Heart left ventricle (tissue), 16 donors: Measurements from ENCODE around the gene FARP1. TPM values are rescaled to one million over a fixed set of nuclear protein-coding genes. Genes with fewer than 3 reads are reported as not detected.

Experiments
- ATAC-seq, 4 donors: fragments of 200-7000 bp; cut with Tn5 transposase; one replicate each; pipeline ENCODE4 v1.9.1; 2020 to 2022; ENCODE audit warnings: moderate library complexity in 4 of 4, mild to moderate bottlenecking in 3 of 4, moderate number of reproducible peaks in 1 of 4
- DNase-seq, 5 donors: peaks; one replicate each; pipeline ENCODE4 v3.0.0-alpha.2; 2020
- H3K27ac ChIP-seq, 12 donors: fragments of 200-600 bp; sonication (generic) in 4 of 12; one replicate each; pipeline versions ENCODE4 v1.5.0 to v1.8.0; 2016 to 2022; ENCODE audit warnings: mild to moderate bottlenecking in 2 of 12
- H3K27me3 ChIP-seq, 9 donors: fragments of 200-600 bp; sonication (generic) in 2 of 9; one replicate each; pipeline versions ENCODE4 v1.5.1 to v1.8.0; 2016 to 2022; ENCODE audit warnings: mild to moderate bottlenecking in 3 of 9
- H3K36me3 ChIP-seq, 9 donors: fragments of 200-600 bp; sonication (generic) in 2 of 9; one replicate each; pipeline versions ENCODE4 v1.5.0 to v1.8.0; 2018 to 2022; ENCODE audit warnings: mild to moderate bottlenecking in 2 of 9
- H3K4me1 ChIP-seq, 12 donors: fragments of 200-600 bp; sonication (generic) in 4 of 12; one replicate each; pipeline versions ENCODE4 v1.5.0 to v1.8.0; 2016 to 2022; ENCODE audit warnings: mild to moderate bottlenecking in 3 of 12
- H3K4me3 ChIP-seq, 12 donors: fragments of 200-600 bp; sonication (generic) in 4 of 12; one replicate each; pipeline versions ENCODE4 v1.5.0 to v1.8.0; 2017 to 2022; ENCODE audit warnings: mild to moderate bottlenecking in 9 of 12, moderate library complexity in 4 of 12
- H3K9me3 ChIP-seq, 12 donors: fragments of 200-600 bp; sonication (generic) in 4 of 12; one replicate each; pipeline versions ENCODE4 v1.5.0 to v1.8.0; 2016 to 2022; ENCODE audit warnings: mild to moderate bottlenecking in 1 of 12
- POLR2A ChIP-seq, 2 donors: fragments of 450-650 bp; IDR thresholded peaks; one replicate each; pipeline ENCODE4 v1.6.1; 2017; ENCODE audit warnings: antibody characterized with exemption in 2 of 2, mild to moderate bottlenecking in 2 of 2, moderate library complexity in 2 of 2
- WGBS, 4 donors: extraction: QIAGEN DNeasy Blood & Tissue Kit in 2 of 4; methylation state at CpG; one replicate each; pipeline versions ENCODE4 v1.1.5 to v1.1.7; 2013 to 2018; 5-methylcytosine and 5-hydroxymethylcytosine counted together
- intact Hi-C, 10 donors: fragments of 100-400 bp; cut with DNase I; formaldehyde crosslinking; loops; one replicate each; pipeline versions ENCODE4 v1.11.1 to v1.14.2; 2022
- polyA plus RNA-seq, 2 donors: library from polyadenylated mRNA; stranded (reverse); fragments of 200-250 nt; gene quantifications; one replicate each; pipeline ENCODE4 v1.2.3, GENCODE V29; 2013
- total RNA-seq, 9 donors: library from RNA; depleted of rRNA in 2 of 9; stranded (reverse); fragments of >200 nt in 2 of 9; fragmentation: NEBNext Ultra II Directional in 3 of 9; extraction: Animal tissue kit (Norgen Biotek cat#: 25700) in 3 of 9; gene quantifications; one replicate each; pipeline versions ENCODE4 v1.1.0 to v1.2.4, GENCODE V29; 2016 to 2023
- TF ChIP-seq, protein P1 (sequence below), 12 donors: fragments of 200-600 bp; sonication (generic) in 4 of 12; IDR thresholded peaks; one replicate each; pipeline versions ENCODE4 v1.5.0 to v1.8.0; 2018 to 2022; ENCODE audit warnings: antibody characterized with exemption in 12 of 12, mild to moderate bottlenecking in 5 of 12
- donor health status: ischemic (EF 13 %, LVEDD 7.1; RV severe dilation, severe dysfunction).
- donor health status: healthy with polysubstance abuse.
- donor health status: DM: no; HTN: yes; CAD: no.
- donor health status: DM: no; HTN: no; CAD: no.
- donor health status: ischemic (EF 25% LVEDD 6.9; RV normal size, moderate dysfunction).
- donor health status: ischemic (EF 25% LVEDD 5.7; RV mildly dilated, moderate dysfunction).
- donor health status: healthy.
- donor health status: DM: yes; HTN: yes; CAD: no.
- donor health status: ischemic (EF 35%, LVEDD 5.7; RV mildly dilated, moderate dysfunction).
- donor health status: nonischemic (EF 11% LVEDD 7.7; RV severe dilation, severe dysfunction).
- donor health status: DM: yes; HTN: yes; CAD: no.
- donor health status: PGD.
- donor health status: ischemic (EF 29% LVEDD 5.4; RV normal size, mild dysfunction).
- donor health status: nonischemic (EF 23%, LVEDD 6.1; RV moderate dilation, normal function).

FARP1 gene
- total and polyA plus RNA-seq, 11 donors = 7.7 to 51.8 (median 22.3) TPM

DNA sequence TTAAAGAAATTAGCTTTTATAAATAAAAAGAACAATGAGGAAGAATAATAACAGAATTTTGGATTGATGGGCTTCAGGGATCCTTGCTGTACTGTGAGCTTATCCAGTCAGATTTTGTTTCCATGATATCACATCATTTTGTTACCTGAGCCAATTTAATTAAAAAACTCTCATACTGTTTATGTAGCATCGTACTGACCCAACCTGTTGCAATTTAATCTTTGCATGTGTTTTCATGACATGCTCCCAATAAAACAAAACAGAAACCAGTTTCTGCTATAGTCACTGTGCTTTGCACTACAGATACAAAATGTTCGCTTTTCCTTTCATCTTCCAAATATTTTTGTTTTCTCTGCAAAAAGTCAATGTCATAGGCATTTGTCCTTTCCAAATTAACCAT is 143.9 kb downstream of the FARP1 start:
- TF ChIP-seq, protein P1, sequence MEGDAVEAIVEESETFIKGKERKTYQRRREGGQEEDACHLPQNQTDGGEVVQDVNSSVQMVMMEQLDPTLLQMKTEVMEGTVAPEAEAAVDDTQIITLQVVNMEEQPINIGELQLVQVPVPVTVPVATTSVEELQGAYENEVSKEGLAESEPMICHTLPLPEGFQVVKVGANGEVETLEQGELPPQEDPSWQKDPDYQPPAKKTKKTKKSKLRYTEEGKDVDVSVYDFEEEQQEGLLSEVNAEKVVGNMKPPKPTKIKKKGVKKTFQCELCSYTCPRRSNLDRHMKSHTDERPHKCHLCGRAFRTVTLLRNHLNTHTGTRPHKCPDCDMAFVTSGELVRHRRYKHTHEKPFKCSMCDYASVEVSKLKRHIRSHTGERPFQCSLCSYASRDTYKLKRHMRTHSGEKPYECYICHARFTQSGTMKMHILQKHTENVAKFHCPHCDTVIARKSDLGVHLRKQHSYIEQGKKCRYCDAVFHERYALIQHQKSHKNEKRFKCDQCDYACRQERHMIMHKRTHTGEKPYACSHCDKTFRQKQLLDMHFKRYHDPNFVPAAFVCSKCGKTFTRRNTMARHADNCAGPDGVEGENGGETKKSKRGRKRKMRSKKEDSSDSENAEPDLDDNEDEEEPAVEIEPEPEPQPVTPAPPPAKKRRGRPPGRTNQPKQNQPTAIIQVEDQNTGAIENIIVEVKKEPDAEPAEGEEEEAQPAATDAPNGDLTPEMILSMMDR (IDR thresholded peaks at IDR 0.05) = no peak
- TF ChIP-seq POLR2A (IDR thresholded peaks at IDR 0.05) = no peak
- Histone ChIP-seq H3K27ac (no peak overlapping the region), H3K27me3 (no peaks in the 10 kb centered on the region), H3K36me3 (no peaks in the 10 kb centered on the region), H3K4me3 (no peak overlapping the region), H3K4me1 (peaks cover 0 to 13% (median 0%) of the 10 kb centered on the region in 12 donors), H3K9me3 (no peaks in the 10 kb centered on the region)
- intact Hi-C loops = no loop called here
- ATAC-seq (no peak), DNase-seq (no peak)
- WGBS, 4 donors = 85 to 96% (median 92%) methylated on average over 2 of the region's 2 CpGs

DNA sequence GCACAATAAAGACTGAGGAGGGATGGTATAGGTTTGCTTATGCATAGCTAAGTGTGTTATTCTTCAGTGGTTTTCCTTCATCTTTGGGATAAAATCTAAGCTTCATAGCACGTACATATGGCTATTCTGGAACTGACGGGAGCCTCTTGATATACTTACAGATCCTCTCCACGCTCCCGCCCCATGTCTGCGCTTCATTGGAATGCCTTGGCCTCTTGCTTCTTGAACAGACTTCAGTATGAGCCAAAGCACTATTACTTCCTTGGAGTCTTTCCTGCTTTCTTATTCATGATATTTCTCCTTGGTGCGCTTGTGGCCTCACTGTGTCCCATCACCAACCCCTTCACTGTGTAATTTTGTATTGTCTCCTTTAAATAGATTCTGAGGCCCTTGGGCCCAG is 145.3 kb downstream of the FARP1 start:
- no peak overlapping the region for H3K4me3 ChIP-seq
- no peaks in the 10 kb centered on the region for H3K9me3 ChIP-seq
- DNase-seq = no peak
- no peaks in the 10 kb centered on the region for H3K27me3 ChIP-seq
- TF ChIP-seq, protein P1 (IDR thresholded peaks at IDR 0.05) = no peak
- TF ChIP-seq POLR2A (IDR thresholded peaks at IDR 0.05) = no peak
- no peak for ATAC-seq
- intact Hi-C loops = no loop called here
- H3K27ac ChIP-seq = no peak overlapping the region
- H3K36me3 ChIP-seq = no peaks in the 10 kb centered on the region
- peaks cover 0 to 13% (median 0%) of the 10 kb centered on the region in 12 donors for H3K4me1 ChIP-seq
- WGBS, 4 donors = 93 to 97% (median 96%) methylated on average over 6 of the region's 6 CpGs

DNA sequence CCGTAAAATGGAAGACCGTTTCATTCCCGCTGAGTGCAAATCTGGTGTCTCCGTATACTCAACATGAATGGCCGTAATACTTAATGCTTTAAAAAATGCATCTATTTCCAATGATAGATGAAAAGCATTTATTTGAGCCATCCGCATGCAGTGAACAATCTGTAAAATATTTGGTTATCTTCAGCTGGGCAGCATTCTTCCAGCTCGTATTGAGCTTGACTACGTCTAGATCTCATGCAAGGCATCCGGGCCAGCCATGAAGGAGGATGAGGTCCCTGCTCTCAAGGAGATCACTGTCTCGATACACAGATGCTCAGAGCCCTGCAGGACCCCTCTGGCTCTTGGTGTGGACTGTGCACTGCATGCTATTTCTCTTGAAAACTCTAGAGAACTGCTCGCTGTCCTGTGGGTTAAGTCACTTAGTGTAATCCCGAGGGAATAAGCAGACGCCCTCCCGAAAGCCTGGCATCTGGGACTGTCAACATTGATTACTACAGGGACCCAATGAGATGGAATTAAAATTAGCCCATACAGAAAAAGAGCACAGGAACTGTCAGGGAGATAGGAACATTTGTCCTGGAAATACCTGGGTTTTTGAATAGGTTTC is 146.5 kb downstream of the FARP1 start:
- no peak for ATAC-seq
- no peak for TF ChIP-seq POLR2A (IDR thresholded peaks at IDR 0.05)
- TF ChIP-seq, protein P1 (IDR thresholded peaks at IDR 0.05) = no peak
- WGBS, 4 donors = 89 to 95% (median 93%) methylated on average over 14 of the region's 14 CpGs

DNA sequence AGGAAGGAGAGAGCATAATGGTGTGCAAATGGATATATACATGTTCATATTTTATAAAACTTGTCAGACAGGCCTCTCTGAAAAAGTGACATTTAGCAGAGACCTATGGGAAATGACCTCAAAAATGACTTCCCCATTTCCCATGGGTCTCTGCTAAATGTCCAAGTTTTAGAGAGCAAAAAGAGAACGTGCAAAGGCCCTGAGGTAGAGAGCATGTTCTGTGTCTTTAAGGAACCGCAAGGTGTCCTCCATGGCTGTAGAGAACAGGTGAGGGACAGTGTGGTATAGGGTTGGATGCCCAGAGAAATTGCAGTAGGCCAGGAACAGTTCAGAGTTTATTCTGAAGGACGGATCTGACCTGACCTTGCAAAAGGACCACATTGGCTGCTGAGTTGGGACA is 147.4 kb downstream of the FARP1 start:
- TF ChIP-seq, protein P1 (IDR thresholded peaks at IDR 0.05) = no peak
- TF ChIP-seq POLR2A (IDR thresholded peaks at IDR 0.05) = no peak
- Histone ChIP-seq H3K27ac (no peak overlapping the region), H3K4me3 (no peak overlapping the region), H3K36me3 (no peaks in the 10 kb centered on the region), H3K4me1 (peaks cover 0 to 10% (median 0%) of the 10 kb centered on the region in 12 donors), H3K27me3 (no peaks in the 10 kb centered on the region), H3K9me3 (no peaks in the 10 kb centered on the region)
- ATAC-seq (no peak), DNase-seq (no peak)
- intact Hi-C loops = no loop called here
- 97 to 99% (median 99%) methylated on average over 3 of the region's 3 CpGs for WGBS, 4 donors

More for the DNA sequence above, 146.5 kb downstream of the FARP1 start:
- Histone ChIP-seq H3K36me3 (no peaks in the 10 kb centered on the region), H3K27me3 (no peaks in the 10 kb centered on the region), H3K9me3 (no peaks in the 10 kb centered on the region), H3K4me3 (no peak overlapping the region), H3K4me1 (peaks cover 0 to 13% (median 0%) of the 10 kb centered on the region in 12 donors), H3K27ac (no peak overlapping the region)
- DNase-seq = no peak
- intact Hi-C loops = no loop called here
